Activated CD4-positive, alpha-beta T cell treated with anti-CD3 and anti-CD28 coated beads, Interleukin-2, amount 10 ng/mL, durations not matched to agents 7 days and 5 days (primary cell): Measurements from ENCODE around the gene CEP104. TPM values are rescaled to one million over a fixed set of nuclear protein-coding genes. Genes with fewer than 3 reads are reported as not detected.

Experiments
- CTCF ChIA-PET: fragments of 350-600 bp; sonication (Branson Sonifier 250); formaldehyde crosslinking; loops from one replicate; lab custom pipeline; 2021; ENCODE audit warnings: antibody characterized with exemption; lab: Charles Lee
- POLR2A ChIA-PET: fragments of 350-600 bp; sonication (Branson Sonifier 250); formaldehyde crosslinking; loops from one replicate; lab custom pipeline; 2021; ENCODE audit warnings: antibody characterized with exemption; lab: Charles Lee
- DNase-seq: peaks from one replicate; pipeline ENCODE4 v3.0.0-alpha.2; 2020
- H3K27ac Mint-ChIP-seq: one replicate; pipeline ENCODE4 v1.8.0; 2021; ENCODE audit warnings: mild to moderate bottlenecking, moderate library complexity, mixed read lengths
- H3K27me3 Mint-ChIP-seq: one replicate; pipeline ENCODE4 v1.8.0; 2021; ENCODE audit warnings: mixed read lengths
- H3K36me3 Mint-ChIP-seq: one replicate; pipeline ENCODE4 v1.8.0; 2021; ENCODE audit warnings: low read depth, mixed read lengths
- H3K4me1 Mint-ChIP-seq: one replicate; pipeline ENCODE4 v1.8.0; 2021; ENCODE audit warnings: mixed read lengths
- H3K4me3 Mint-ChIP-seq: one replicate; pipeline ENCODE4 v1.8.0; 2021; ENCODE audit warnings: mild to moderate bottlenecking, moderate library complexity, mixed read lengths
- H3K9me3 Mint-ChIP-seq: one replicate; pipeline ENCODE4 v1.8.0; 2021; ENCODE audit warnings: mixed read lengths
- total RNA-seq, 2 experiments: library from RNA; stranded (reverse); gene quantifications; one replicate each; pipeline ENCODE4 v1.2.3, GENCODE V29; 2021

The CEP104 gene
- total RNA-seq, 2 experiments from 2014 or later: 43.8 to 50.1 TPM

GRCh38 chr1:3762151-3762872 is 94.7 kb downstream of the CEP104 start:
- CTCF ChIA-PET: no interaction called here
- no peak for DNase-seq
- Mint-ChIP-seq H3K36me3 (no peaks in the 10 kb centered on the region), H3K4me1 (no peaks in the 10 kb centered on the region), H3K4me3 (no peak overlapping the region), H3K27me3 (peaks cover 15% of the 10 kb centered on the region), H3K27ac (no peak overlapping the region), H3K9me3 (peaks cover 4% of the 10 kb centered on the region)
- POLR2A ChIA-PET: no interaction called here

Other genes with a start within 250 kb of the CEP104 start
- gene MEGF6, start 245.7 kb downstream of the CEP104 start, total RNA-seq: 10 to 100 TPM; 20.7 to 26.6 TPM
- 10 to 100 TPM; 13.6 to 14.7 TPM for gene TPRG1L, start 232.2 kb downstream of the CEP104 start, total RNA-seq
- gene WRAP73, start 207.1 kb downstream of the CEP104 start, total RNA-seq: 10 to 100 TPM; 32.6 to 34.8 TPM
- 1 to 10 TPM; 2.0 to 2.5 TPM for gene TP73, start 204.7 kb downstream of the CEP104 start, total RNA-seq
- gene CCDC27, start 104.8 kb downstream of the CEP104 start, total RNA-seq: not detected
- under 1 TPM in 1 of 2 experiments, not detected in 1; 0.71 TPM for gene SMIM1, start 84.5 kb downstream of the CEP104 start, total RNA-seq
- gene LRRC47, start 60.7 kb downstream of the CEP104 start, total RNA-seq: 10 to 100 TPM; 37.7 to 42.7 TPM
- gene DFFB, start 265 bp upstream of the CEP104 start, total RNA-seq: 10 to 100 TPM; 10.6 to 12.5 TPM
- 10 to 100 TPM; 29.4 to 31.1 TPM for gene C1orf174, start 43.1 kb upstream of the CEP104 start, total RNA-seq